BE2C (cell line): Measurements from ENCODE around the gene TMEM11.
"Not testable (repeated sequence)": the region's sequence is repeated elsewhere in the genome, so short reads cannot be mapped to it uniquely, and the experiment has no call there.

Experiments used
- DNase-seq: peaks from one replicate; pipeline ENCODE4 v3.0.0-alpha.2; 2020
- H3K27me3 ChIP-seq: fragments of 250-450 bp; sonication (Bioruptor Pico); 2 replicates; pipeline ENCODE4 v1.5.1; 2020; ENCODE audit warnings: mild to moderate bottlenecking
- H3K36me3 ChIP-seq: fragments of 250-450 bp; sonication (Bioruptor Pico); 2 replicates; pipeline ENCODE4 v1.5.1; 2020; ENCODE audit warnings: mild to moderate bottlenecking
- H3K4me1 ChIP-seq: fragments of 250-450 bp; sonication (Bioruptor Pico); 2 replicates; pipeline ENCODE4 v1.5.1; 2020
- H3K4me3 ChIP-seq: 2 replicates; pipeline ENCODE4 v1.5.1; 2011; ENCODE audit warnings: low read depth, low read length
- H3K9me3 ChIP-seq: fragments of 250-450 bp; sonication (Bioruptor Pico); 2 replicates; pipeline ENCODE4 v1.5.1; 2020
- CTCF ChIP-seq: IDR thresholded peaks from 2 replicates; pipeline ENCODE4 v1.5.1; 2012; ENCODE audit warnings: mild to moderate bottlenecking, low read depth, low read length

The TMEM11 gene

GRCh38 chr17:21194226-21194625 lies 19.7 kb downstream of the TMEM11 start:
- Histone ChIP-seq H3K9me3 (no peaks in the 10 kb centered on the region), H3K4me1 (peaks cover 14% of the 10 kb centered on the region), H3K27me3 (no peaks in the 10 kb centered on the region), H3K36me3 (peaks cover 6% of the 10 kb centered on the region; the same call in 1 of the 2 replicates), H3K4me3 (peak overlapping the region; percentile 24)
- TF ChIP-seq CTCF: no peak
- peak; percentile 34 for DNase-seq

GRCh38 chr17:21193031-21193430 lies 20.9 kb downstream of the TMEM11 start:
- Histone ChIP-seq H3K36me3 (no peaks in the 10 kb centered on the region; the same call in 1 of the 2 replicates), H3K4me3 (no peak overlapping the region), H3K27me3 (no peaks in the 10 kb centered on the region), H3K9me3 (no peaks in the 10 kb centered on the region), H3K4me1 (peaks cover 14% of the 10 kb centered on the region)
- no peak for TF ChIP-seq CTCF
- no peak for DNase-seq

GRCh38 chr17:21192414-21192813 lies 21.5 kb downstream of the TMEM11 start:
- not testable (repeated sequence) for H3K27me3 ChIP-seq, H3K4me3 ChIP-seq, H3K36me3 ChIP-seq, H3K9me3 ChIP-seq, DNase-seq
- peaks cover 14% of the 10 kb centered on the region for H3K4me1 ChIP-seq

- TF ChIP-seq CTCF: no peak
- H3K27me3 ChIP-seq: no peaks in the 10 kb centered on the region
- no peaks in the 10 kb centered on the region for H3K36me3 ChIP-seq
- no peak overlapping the region for H3K4me3 ChIP-seq
- H3K9me3 ChIP-seq: no peaks in the 10 kb centered on the region
- DNase-seq: peak; percentile 46
- peaks cover 14% of the 10 kb centered on the region for H3K4me1 ChIP-seq
Measured at GRCh38 chr17:21191698-21192097, 22.3 kb downstream of the TMEM11 start.

GRCh38 chr17:21190078-21190477 lies 23.9 kb downstream of the TMEM11 start:
- H3K27me3 ChIP-seq: no peaks in the 10 kb centered on the region
- H3K4me1 ChIP-seq: peaks cover 10% of the 10 kb centered on the region
- no peak overlapping the region for H3K4me3 ChIP-seq
- H3K9me3 ChIP-seq: no peaks in the 10 kb centered on the region
- DNase-seq: no peak
- TF ChIP-seq CTCF: no peak
- H3K36me3 ChIP-seq: no peaks in the 10 kb centered on the region

GRCh38 chr17:21189361-21189760 lies 24.6 kb downstream of the TMEM11 start:
- Histone ChIP-seq H3K4me1 (peaks cover 9% of the 10 kb centered on the region), H3K36me3 (no peaks in the 10 kb centered on the region), H3K9me3 (no peaks in the 10 kb centered on the region), H3K27me3 (no peaks in the 10 kb centered on the region), H3K4me3 (no peak overlapping the region)
- no peak for TF ChIP-seq CTCF
- no peak for DNase-seq
